Measurements from ENCODE around the gene WDR87. TPM values are rescaled to one million over a fixed set of nuclear protein-coding genes. Genes with fewer than 3 reads are reported as not detected.

The WDR87 gene
- total and polyA plus RNA-seq, 10 of the 15 experiments (the other 5 are each of a cell fraction or from before 2014, with no cell fraction given) = not detected

- TF ChIP-seq ZBTB4 (CRISPR knock-in tag; IDR thresholded peaks at IDR 0.05) (no peak), HDGF (IDR thresholded peaks at IDR 0.05) (no peak), POLR2AphosphoS2 (IDR thresholded peaks at IDR 0.05; ENCODE audit: low read depth, low read length) (no peak)
Observed at GRCh38 chr19:37948362-37948761, 42.0 kb upstream of the WDR87 start (continued).

GRCh38 chr19:37947778-37948177 is 41.4 kb upstream of the WDR87 start:
- POLR2A ChIA-PET = no interaction called here
- DNase-seq (ENCODE audit: low read depth, low spot score) (no peak), ATAC-seq (no peak), FAIRE-seq (no peak)
- Histone ChIP-seq H3K79me2 (ENCODE audit: control insufficient read depth, insufficient read depth, low read length) (peaks cover 56% of the 10 kb centered on the region), H3K27ac (ENCODE audit: control insufficient read depth, insufficient read depth) (no peak overlapping the region), H2AFZ (ENCODE audit: control insufficient read depth, low read depth, low read length) (no peak overlapping the region), H3K9ac (ENCODE audit: control insufficient read depth, insufficient read depth, low read length) (no peak overlapping the region), H3K4me3 (no peak overlapping the region), H3K27me3 (replicated peaks in 1 of 2; ENCODE audit: control insufficient read depth in 2 of 2, insufficient read depth in 2 of 2, low read length in 1 of 2) (no peaks in the 10 kb centered on the region), H3K4me1 (ENCODE audit: control insufficient read depth, insufficient read depth, low read length) (peaks cover 16% of the 10 kb centered on the region), H3K36me3 (ENCODE audit: control insufficient read depth in 2 of 2, insufficient read depth in 2 of 2, low read length in 1 of 2) (peaks cover 6 to 12% of the 10 kb centered on the region in 2 experiments; a peak in 3 of 4 replicates), H3K9me3 (replicated peaks; ENCODE audit: control insufficient read depth, insufficient read depth, low read length) (no peaks in the 10 kb centered on the region; the same call in 2 of the 3 replicates), H3K4me2 (ENCODE audit: control insufficient read depth, insufficient read depth) (no peak overlapping the region), H4K20me1 (ENCODE audit: control insufficient read depth, insufficient read depth) (no peaks in the 10 kb centered on the region; the same call in 1 of the 2 replicates)
- in situ Hi-C loops (cut with MboI) = no loop called here
- CTCF ChIA-PET = interaction anchor here (0.9 kb wide), 1 partner anchor 14 kb away, joined by 4 read pairs; no protein-coding TSS in a partner anchor
- intact Hi-C loops (cut with micrococcal nuclease; ENCODE audit: unreplicated experiment) = no loop called here
- RAD21 ChIA-PET (ENCODE audit: unreplicated experiment) = no interaction called here
- SMC1A ChIA-PET (ENCODE audit: uncharacterized antibody, unreplicated experiment) = no interaction called here
- over 99% methylated on average over 5 of the region's 5 CpGs for WGBS (ENCODE audit: insufficient coverage, insufficient replicate concordance, low lambda C conversion rate, missing lambda C conversion rate)
- BruUV-seq (replicated peaks) = no TSS peak
- TF ChIP-seq NR2F1 (conservative IDR thresholded peaks at IDR 0.05) (no peak), ATF2 (IDR thresholded peaks at IDR 0.05; ENCODE audit: low read length) (no peak), BRCA1 (IDR thresholded peaks at IDR 0.05; ENCODE audit: low read depth, low read length) (no peak), REST (IDR thresholded peaks at IDR 0.05; ENCODE audit: low read depth, low read length) (no peak), MLLT1 (IDR thresholded peaks at IDR 0.05) (no peak), ETV6 (conservative IDR thresholded peaks at IDR 0.05 in 1 of 2, IDR thresholded peaks at IDR 0.05 in 1 of 2; ENCODE audit: borderline replicate concordance in 1 of 2, low read depth in 1 of 2) (no peak), SMARCA5 (IDR thresholded peaks at IDR 0.05) (no peak), NBN (IDR thresholded peaks at IDR 0.05) (no peak), PAX5 (IDR thresholded peaks at IDR 0.05; ENCODE audit: borderline replicate concordance, low read depth, low read length) (no peak), CBFB (IDR thresholded peaks at IDR 0.05; ENCODE audit: low read depth) (no peak), DPF2 (IDR thresholded peaks at IDR 0.05) (no peak), STAT1 (conservative IDR thresholded peaks at IDR 0.05) (no peak)
